Stimulated activated effector memory CD8-positive, alpha-beta T cell treated with anti-CD3 and anti-CD28 coated beads, Interleukin-12 subunit alpha, Interleukin-12 subunit beta, amount 100 ng/mL, for 72 hours (primary cell): Measurements from ENCODE around the gene SLC37A1.

Experiments
- ATAC-seq: fragments of 150-1000 bp; cut with Tn5 transposase; 2 replicates; pipeline ENCODE4 v1.10.0; 2021
- DNase-seq, 2 donors: peaks; one replicate each; pipeline ENCODE4 v3.0.0; 2021 to 2022; ENCODE audit warnings: low spot score in 2 of 2
- H3K27ac Mint-ChIP-seq: one replicate; pipeline ENCODE4 v1.8.0; 2022; ENCODE audit warnings: mild to moderate bottlenecking, mixed read lengths
- H3K36me3 Mint-ChIP-seq: one replicate; pipeline ENCODE4 v1.8.0; 2022; ENCODE audit warnings: mild to moderate bottlenecking, mixed read lengths
- H3K4me1 Mint-ChIP-seq: one replicate; pipeline ENCODE4 v1.8.0; 2022; ENCODE audit warnings: mixed read lengths
- H3K4me3 Mint-ChIP-seq: one replicate; pipeline ENCODE4 v1.8.0; 2022; ENCODE audit warnings: mild to moderate bottlenecking, mixed read lengths
- H3K9me3 Mint-ChIP-seq: one replicate; pipeline ENCODE4 v1.8.0; 2022; ENCODE audit warnings: mixed read lengths

SLC37A1 gene

GRCh38 chr21:42583477-42584295 is 70.0 kb downstream of the SLC37A1 start:
- Mint-ChIP-seq H3K9me3 (no peaks in the 10 kb centered on the region), H3K4me3 (no peak overlapping the region), H3K4me1 (no peaks in the 10 kb centered on the region), H3K27ac (no peak overlapping the region), H3K36me3 (no peaks in the 10 kb centered on the region)
- ATAC-seq (no peak), DNase-seq (no peak)

GRCh38 chr21:42584296-42584641 is 70.6 kb downstream of the SLC37A1 start:
- Mint-ChIP-seq H3K4me3 (no peak overlapping the region), H3K9me3 (no peaks in the 10 kb centered on the region), H3K4me1 (no peaks in the 10 kb centered on the region), H3K36me3 (no peaks in the 10 kb centered on the region), H3K27ac (no peak overlapping the region)
- DNase-seq: no peak
- ATAC-seq: no peak

GRCh38 chr21:42585881-42586280 is 72.2 kb downstream of the SLC37A1 start:
- Mint-ChIP-seq H3K4me1 (no peaks in the 10 kb centered on the region), H3K27ac (no peak overlapping the region), H3K9me3 (no peaks in the 10 kb centered on the region), H3K36me3 (no peaks in the 10 kb centered on the region), H3K4me3 (no peak overlapping the region)
- DNase-seq (no peak), ATAC-seq (no peak)

- ATAC-seq: no peak
- no peaks in the 10 kb centered on the region for H3K36me3 Mint-ChIP-seq
- no peak overlapping the region for H3K27ac Mint-ChIP-seq
- no peaks in the 10 kb centered on the region for H3K4me1 Mint-ChIP-seq
- DNase-seq: no peak
- no peak overlapping the region for H3K4me3 Mint-ChIP-seq
- no peaks in the 10 kb centered on the region for H3K9me3 Mint-ChIP-seq
Measured at GRCh38 chr21:42586406-42586805, 72.8 kb downstream of the SLC37A1 start.

GRCh38 chr21:42587036-42587435 is 73.4 kb downstream of the SLC37A1 start:
- Mint-ChIP-seq H3K27ac (no peak overlapping the region), H3K9me3 (no peaks in the 10 kb centered on the region), H3K36me3 (no peaks in the 10 kb centered on the region)

GRCh38 chr21:42590431-42591131 is 76.9 kb downstream of the SLC37A1 start:
- DNase-seq: no peak
- peaks cover 6% of the 10 kb centered on the region for H3K4me1 Mint-ChIP-seq
- H3K9me3 Mint-ChIP-seq: no peaks in the 10 kb centered on the region
- H3K27ac Mint-ChIP-seq: no peak overlapping the region
- H3K4me3 Mint-ChIP-seq: no peak overlapping the region
- no peaks in the 10 kb centered on the region for H3K36me3 Mint-ChIP-seq
- no peak for ATAC-seq

More at GRCh38 chr21:42587036-42587435, 73.4 kb downstream of the SLC37A1 start:
- no peaks in the 10 kb centered on the region for H3K4me1 Mint-ChIP-seq
- no peak overlapping the region for H3K4me3 Mint-ChIP-seq
- DNase-seq (no peak), ATAC-seq (no peak)

GRCh38 chr21:42591170-42591869 is 77.7 kb downstream of the SLC37A1 start:
- no peak overlapping the region for H3K4me3 Mint-ChIP-seq
- H3K4me1 Mint-ChIP-seq: peaks cover 6% of the 10 kb centered on the region
- ATAC-seq: no peak

GRCh38 chr21:42592156-42592820 is 78.6 kb downstream of the SLC37A1 start:
- Mint-ChIP-seq H3K4me3 (no peak overlapping the region), H3K27ac (no peak overlapping the region), H3K4me1 (peaks cover 6% of the 10 kb centered on the region), H3K9me3 (no peaks in the 10 kb centered on the region), H3K36me3 (no peaks in the 10 kb centered on the region)
- no peak for DNase-seq
- ATAC-seq: no peak

More at GRCh38 chr21:42591170-42591869, 77.7 kb downstream of the SLC37A1 start:
- Mint-ChIP-seq H3K9me3 (no peaks in the 10 kb centered on the region), H3K27ac (no peak overlapping the region), H3K36me3 (no peaks in the 10 kb centered on the region)
- DNase-seq: no peak

GRCh38 chr21:42593007-42593814 is 79.6 kb downstream of the SLC37A1 start:
- Mint-ChIP-seq H3K4me3 (no peak overlapping the region), H3K9me3 (no peaks in the 10 kb centered on the region), H3K27ac (no peak overlapping the region), H3K4me1 (peaks cover 6% of the 10 kb centered on the region), H3K36me3 (no peaks in the 10 kb centered on the region)
- DNase-seq (peak; percentile 51 to 70), ATAC-seq (peak; percentile 87)

GRCh38 chr21:42594616-42595282 is 81.1 kb downstream of the SLC37A1 start:
- DNase-seq: no peak
- no peak overlapping the region for H3K27ac Mint-ChIP-seq
- no peak for ATAC-seq
- H3K4me3 Mint-ChIP-seq: no peak overlapping the region
- H3K4me1 Mint-ChIP-seq: peaks cover 6% of the 10 kb centered on the region
- peaks cover 4% of the 10 kb centered on the region for H3K36me3 Mint-ChIP-seq
- no peaks in the 10 kb centered on the region for H3K9me3 Mint-ChIP-seq

- Mint-ChIP-seq H3K9me3 (no peaks in the 10 kb centered on the region), H3K36me3 (peaks cover 4% of the 10 kb centered on the region), H3K27ac (no peak overlapping the region), H3K4me1 (peaks cover 6% of the 10 kb centered on the region), H3K4me3 (no peak overlapping the region)
- ATAC-seq: no peak
- DNase-seq: no peak
Measured at GRCh38 chr21:42595283-42596187, 81.9 kb downstream of the SLC37A1 start.

- no peak overlapping the region for H3K4me3 Mint-ChIP-seq
- peaks cover 4% of the 10 kb centered on the region for H3K36me3 Mint-ChIP-seq
- no peaks in the 10 kb centered on the region for H3K9me3 Mint-ChIP-seq
- ATAC-seq (no peak), DNase-seq (no peak)
- no peak overlapping the region for H3K27ac Mint-ChIP-seq
- H3K4me1 Mint-ChIP-seq: peaks cover 6% of the 10 kb centered on the region
Measured at GRCh38 chr21:42596657-42597056, 83.0 kb downstream of the SLC37A1 start.

GRCh38 chr21:42597487-42598158 is 84.0 kb downstream of the SLC37A1 start:
- H3K9me3 Mint-ChIP-seq: no peaks in the 10 kb centered on the region
- peaks cover 4% of the 10 kb centered on the region for H3K36me3 Mint-ChIP-seq
- no peak overlapping the region for H3K27ac Mint-ChIP-seq
- DNase-seq (no peak), ATAC-seq (no peak)
- H3K4me3 Mint-ChIP-seq: no peak overlapping the region
- peaks cover under 1% of the 10 kb centered on the region for H3K4me1 Mint-ChIP-seq
